ENCODE measurements around the gene FKBP15. TPM values are rescaled to one million over a fixed set of nuclear protein-coding genes. Genes with fewer than 3 reads are reported as not detected.

The FKBP15 gene
- total RNA-seq, 4 donors from 2014 or later = 13.3 to 17.5 (median 14.5) TPM

DNA sequence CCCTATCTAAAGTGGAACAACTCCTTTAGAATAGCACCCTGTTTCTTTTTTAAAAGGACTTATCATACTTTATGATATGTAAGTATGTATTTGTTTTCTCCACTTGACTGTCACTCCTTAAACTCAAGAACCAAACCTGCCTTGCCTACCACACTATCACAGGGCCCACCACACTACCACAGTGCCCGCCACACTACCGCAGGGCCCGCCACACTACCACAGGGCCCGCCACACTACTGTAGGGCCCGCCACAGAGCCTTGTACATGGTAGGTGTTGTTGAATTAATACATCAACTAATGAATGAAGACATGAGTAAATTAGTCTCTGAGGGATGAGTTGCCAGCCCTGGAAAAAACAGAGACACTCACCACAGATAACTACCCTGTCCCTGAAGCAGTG lies 52.3 kb downstream of the FKBP15 start:
- Histone ChIP-seq H3K27me3 (no peaks in the 10 kb centered on the region), H3K36me3 (peaks cover 6 to 90% of the 10 kb centered on the region in 2 donors), H3K27ac (no peak overlapping the region), H3K4me1 (peaks cover 0 to 17% of the 10 kb centered on the region in 2 donors), H3K9me3 (no peaks in the 10 kb centered on the region), H3K4me3 (no peak overlapping the region)
- no peak for ATAC-seq
- DNase-seq = no peak
- in situ Hi-C loops (cut with MboI; ENCODE audit: low sequenced_read_pairs in 4 of 4) (no loop called here), intact Hi-C loops (cut with DNase I; ENCODE audit: low total_unique reads) (no loop called here)
- TF ChIP-seq CTCF (IDR thresholded peaks at IDR 0.05 in 4 of 5, conservative IDR thresholded peaks at IDR 0.05 in 1 of 5) = no peak
- no peak for TF ChIP-seq POLR2A (IDR thresholded peaks at IDR 0.05)

GRCh38 chr9:113166039-113166438 lies 55.0 kb downstream of the FKBP15 start:
- Histone ChIP-seq H3K4me3 (no peak overlapping the region), H3K36me3 (peaks cover 6 to 94% of the 10 kb centered on the region in 2 donors), H3K9me3 (no peaks in the 10 kb centered on the region), H3K27ac (no peak overlapping the region), H3K4me1 (peaks cover 0 to 17% of the 10 kb centered on the region in 2 donors), H3K27me3 (no peaks in the 10 kb centered on the region)
- DNase-seq (no peak), ATAC-seq (no peak)
- intact Hi-C loops (cut with DNase I; ENCODE audit: low total_unique reads) = no loop called here
- no peak for TF ChIP-seq POLR2A (IDR thresholded peaks at IDR 0.05)
- TF ChIP-seq CTCF (IDR thresholded peaks at IDR 0.05 in 4 of 5, conservative IDR thresholded peaks at IDR 0.05 in 1 of 5) = no peak
- in situ Hi-C loops (cut with MboI; ENCODE audit: low sequenced_read_pairs in 4 of 4) = no loop called here

GRCh38 chr9:113164536-113165300 lies 56.4 kb downstream of the FKBP15 start:
- no peak for TF ChIP-seq POLR2A (IDR thresholded peaks at IDR 0.05)
- no peak for TF ChIP-seq CTCF (IDR thresholded peaks at IDR 0.05 in 4 of 5, conservative IDR thresholded peaks at IDR 0.05 in 1 of 5)
- Histone ChIP-seq H3K27ac (peak overlapping the region; percentile 14 to 73 (median 34)), H3K36me3 (peaks cover 0 to 83% of the 10 kb centered on the region in 2 donors), H3K4me1 (peaks cover 0 to 17% of the 10 kb centered on the region in 2 donors), H3K9me3 (no peaks in the 10 kb centered on the region), H3K27me3 (no peaks in the 10 kb centered on the region), H3K4me3 (no peak overlapping the region)
- intact Hi-C loops (cut with DNase I; ENCODE audit: low total_unique reads) = no loop called here
- peak; percentile 93 for ATAC-seq
- in situ Hi-C loops (cut with MboI; ENCODE audit: low sequenced_read_pairs in 4 of 4) = no loop called here
- DNase-seq = peak; percentile 55 to 78

DNA sequence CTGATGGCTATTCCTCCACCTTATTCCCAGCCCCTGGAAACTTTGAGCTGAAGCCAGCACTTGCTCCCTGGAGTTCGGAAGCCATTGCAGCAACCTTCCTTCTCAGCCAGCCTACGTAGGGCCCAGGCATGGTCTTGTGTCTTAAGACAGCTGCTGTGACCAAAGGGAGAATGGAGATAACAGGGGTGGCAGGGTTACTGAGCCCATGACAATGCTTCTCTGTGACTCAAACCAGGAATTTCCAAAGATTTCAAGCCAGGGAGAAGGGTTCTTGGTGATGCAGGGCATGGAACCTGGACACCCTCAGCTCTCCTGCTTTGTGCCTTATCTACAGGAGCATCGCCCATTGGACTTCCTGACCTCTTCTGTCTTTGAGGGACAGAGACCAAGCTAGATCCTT lies 58.1 kb downstream of the FKBP15 start:
- intact Hi-C loops (cut with DNase I; ENCODE audit: low total_unique reads) (no loop called here), in situ Hi-C loops (cut with MboI; ENCODE audit: low sequenced_read_pairs in 4 of 4) (no loop called here)
- ATAC-seq = no peak
- Histone ChIP-seq H3K4me3 (no peak overlapping the region), H3K27me3 (no peaks in the 10 kb centered on the region), H3K4me1 (peaks cover 0 to 17% of the 10 kb centered on the region in 2 donors), H3K9me3 (no peaks in the 10 kb centered on the region), H3K36me3 (peaks cover 0 to 73% of the 10 kb centered on the region in 2 donors), H3K27ac (no peak overlapping the region)
- TF ChIP-seq CTCF (IDR thresholded peaks at IDR 0.05 in 4 of 5, conservative IDR thresholded peaks at IDR 0.05 in 1 of 5) (no peak), POLR2A (IDR thresholded peaks at IDR 0.05) (no peak)
- no peak for DNase-seq
